ENCODE measurements around the gene EIPR1.

EIPR1 gene

GRCh38 chr2:3279236-3279960, 98.2 kb downstream of the EIPR1 start:
- DNase-seq (ENCODE audit: low read depth), result no peak
- H3K4me3 ChIP-seq (ENCODE audit: low read length), result no peak overlapping the region
- TF ChIP-seq CTCF (conservative IDR thresholded peaks at IDR 0.05; ENCODE audit: low read length), result no peak

- H3K4me3 ChIP-seq (ENCODE audit: low read length), result no peak overlapping the region
- DNase-seq (ENCODE audit: low read depth), result no peak
- no peak for TF ChIP-seq CTCF (conservative IDR thresholded peaks at IDR 0.05; ENCODE audit: low read length)
Observed at GRCh38 chr2:3278521-3279218, 98.9 kb downstream of the EIPR1 start.

- H3K4me3 ChIP-seq (ENCODE audit: low read length), result no peak overlapping the region
- no peak for DNase-seq (ENCODE audit: low read depth)
- no peak for TF ChIP-seq CTCF (conservative IDR thresholded peaks at IDR 0.05; ENCODE audit: low read length)
Observed at GRCh38 chr2:3277748-3278520, 99.7 kb downstream of the EIPR1 start.

- TF ChIP-seq CTCF (conservative IDR thresholded peaks at IDR 0.05; ENCODE audit: low read length), result no peak
Observed at GRCh38 chr2:3277050-3277747, 100.4 kb downstream of the EIPR1 start.

GRCh38 chr2:3272761-3273160, 104.9 kb downstream of the EIPR1 start:
- TF ChIP-seq CTCF (conservative IDR thresholded peaks at IDR 0.05; ENCODE audit: low read length), result no peak
- H3K4me3 ChIP-seq (ENCODE audit: low read length), result no peak overlapping the region
- no peak for DNase-seq (ENCODE audit: low read depth)

More at GRCh38 chr2:3277050-3277747, 100.4 kb downstream of the EIPR1 start:
- no peak for DNase-seq (ENCODE audit: low read depth)
- H3K4me3 ChIP-seq (ENCODE audit: low read length), result no peak overlapping the region

GRCh38 chr2:3270095-3270478, 107.5 kb downstream of the EIPR1 start:
- no peak for DNase-seq (ENCODE audit: low read depth)
- no peak for TF ChIP-seq CTCF (conservative IDR thresholded peaks at IDR 0.05; ENCODE audit: low read length)
- H3K4me3 ChIP-seq (ENCODE audit: low read length), result no peak overlapping the region
